Measurements from ENCODE around the gene TSPAN4. TPM values are rescaled to one million over a fixed set of nuclear protein-coding genes. Genes with fewer than 3 reads are reported as not detected.

Gene TSPAN4
- total and polyA plus RNA-seq, 10 of the 15 experiments (the other 5 are each of a cell fraction or from before 2014, with no cell fraction given) = 0.37 to 14.0 (median 8.5) TPM; not detected in 1

GRCh38 chr11:910589-911030 is 68.0 kb downstream of the TSPAN4 start, which contains the start of gene CHID1 (continued):
- TF ChIP-seq, protein P1, sequence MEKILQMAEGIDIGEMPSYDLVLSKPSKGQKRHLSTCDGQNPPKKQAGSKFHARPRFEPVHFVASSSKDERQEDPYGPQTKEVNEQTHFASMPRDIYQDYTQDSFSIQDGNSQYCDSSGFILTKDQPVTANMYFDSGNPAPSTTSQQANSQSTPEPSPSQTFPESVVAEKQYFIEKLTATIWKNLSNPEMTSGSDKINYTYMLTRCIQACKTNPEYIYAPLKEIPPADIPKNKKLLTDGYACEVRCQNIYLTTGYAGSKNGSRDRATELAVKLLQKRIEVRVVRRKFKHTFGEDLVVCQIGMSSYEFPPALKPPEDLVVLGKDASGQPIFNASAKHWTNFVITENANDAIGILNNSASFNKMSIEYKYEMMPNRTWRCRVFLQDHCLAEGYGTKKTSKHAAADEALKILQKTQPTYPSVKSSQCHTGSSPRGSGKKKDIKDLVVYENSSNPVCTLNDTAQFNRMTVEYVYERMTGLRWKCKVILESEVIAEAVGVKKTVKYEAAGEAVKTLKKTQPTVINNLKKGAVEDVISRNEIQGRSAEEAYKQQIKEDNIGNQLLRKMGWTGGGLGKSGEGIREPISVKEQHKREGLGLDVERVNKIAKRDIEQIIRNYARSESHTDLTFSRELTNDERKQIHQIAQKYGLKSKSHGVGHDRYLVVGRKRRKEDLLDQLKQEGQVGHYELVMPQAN (conservative IDR thresholded peaks at IDR 0.05) = peak; percentile 88
- TF ChIP-seq SKIL (IDR thresholded peaks at IDR 0.05; ENCODE audit: low read depth, poor library complexity, severe bottlenecking) (no peak), RUNX3 (IDR thresholded peaks at IDR 0.05; ENCODE audit: low read length) (peak; percentile 33), PML (IDR thresholded peaks at IDR 0.05; ENCODE audit: low read length) (no peak), POLR2AphosphoS2 (IDR thresholded peaks at IDR 0.05; ENCODE audit: low read depth, low read length) (peak; percentile 57; the same call in 1 of the 2 replicates), BHLHE40 (IDR thresholded peaks at IDR 0.05; ENCODE audit: borderline replicate concordance in 1 of 2, low read depth in 2 of 2, low read length in 1 of 2) (peak in 1 of 2 experiments; percentile 62; a peak in 1 of 4 replicates), POLR2A (IDR thresholded peaks at IDR 0.05; ENCODE audit: low read depth, low read length) (peak; percentile 80; the same call in 1 of the 2 replicates), ESRRA (IDR thresholded peaks at IDR 0.05; ENCODE audit: low read length) (no peak), E2F4 (IDR thresholded peaks at IDR 0.05; ENCODE audit: low read depth, low read length) (0 out of 2 replicates have a peak, but pooled peaks have one; percentile 3), IKZF2 (IDR thresholded peaks at IDR 0.05) (no peak), WRNIP1 (IDR thresholded peaks at IDR 0.05; ENCODE audit: borderline replicate concordance, low read depth, low read length) (no peak)
- TF ChIP-seq, protein P2, sequence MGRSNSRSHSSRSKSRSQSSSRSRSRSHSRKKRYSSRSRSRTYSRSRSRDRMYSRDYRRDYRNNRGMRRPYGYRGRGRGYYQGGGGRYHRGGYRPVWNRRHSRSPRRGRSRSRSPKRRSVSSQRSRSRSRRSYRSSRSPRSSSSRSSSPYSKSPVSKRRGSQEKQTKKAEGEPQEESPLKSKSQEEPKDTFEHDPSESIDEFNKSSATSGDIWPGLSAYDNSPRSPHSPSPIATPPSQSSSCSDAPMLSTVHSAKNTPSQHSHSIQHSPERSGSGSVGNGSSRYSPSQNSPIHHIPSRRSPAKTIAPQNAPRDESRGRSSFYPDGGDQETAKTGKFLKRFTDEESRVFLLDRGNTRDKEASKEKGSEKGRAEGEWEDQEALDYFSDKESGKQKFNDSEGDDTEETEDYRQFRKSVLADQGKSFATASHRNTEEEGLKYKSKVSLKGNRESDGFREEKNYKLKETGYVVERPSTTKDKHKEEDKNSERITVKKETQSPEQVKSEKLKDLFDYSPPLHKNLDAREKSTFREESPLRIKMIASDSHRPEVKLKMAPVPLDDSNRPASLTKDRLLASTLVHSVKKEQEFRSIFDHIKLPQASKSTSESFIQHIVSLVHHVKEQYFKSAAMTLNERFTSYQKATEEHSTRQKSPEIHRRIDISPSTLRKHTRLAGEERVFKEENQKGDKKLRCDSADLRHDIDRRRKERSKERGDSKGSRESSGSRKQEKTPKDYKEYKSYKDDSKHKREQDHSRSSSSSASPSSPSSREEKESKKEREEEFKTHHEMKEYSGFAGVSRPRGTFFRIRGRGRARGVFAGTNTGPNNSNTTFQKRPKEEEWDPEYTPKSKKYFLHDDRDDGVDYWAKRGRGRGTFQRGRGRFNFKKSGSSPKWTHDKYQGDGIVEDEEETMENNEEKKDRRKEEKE (IDR thresholded peaks at IDR 0.05) = no peak
- TF ChIP-seq, protein P3, sequence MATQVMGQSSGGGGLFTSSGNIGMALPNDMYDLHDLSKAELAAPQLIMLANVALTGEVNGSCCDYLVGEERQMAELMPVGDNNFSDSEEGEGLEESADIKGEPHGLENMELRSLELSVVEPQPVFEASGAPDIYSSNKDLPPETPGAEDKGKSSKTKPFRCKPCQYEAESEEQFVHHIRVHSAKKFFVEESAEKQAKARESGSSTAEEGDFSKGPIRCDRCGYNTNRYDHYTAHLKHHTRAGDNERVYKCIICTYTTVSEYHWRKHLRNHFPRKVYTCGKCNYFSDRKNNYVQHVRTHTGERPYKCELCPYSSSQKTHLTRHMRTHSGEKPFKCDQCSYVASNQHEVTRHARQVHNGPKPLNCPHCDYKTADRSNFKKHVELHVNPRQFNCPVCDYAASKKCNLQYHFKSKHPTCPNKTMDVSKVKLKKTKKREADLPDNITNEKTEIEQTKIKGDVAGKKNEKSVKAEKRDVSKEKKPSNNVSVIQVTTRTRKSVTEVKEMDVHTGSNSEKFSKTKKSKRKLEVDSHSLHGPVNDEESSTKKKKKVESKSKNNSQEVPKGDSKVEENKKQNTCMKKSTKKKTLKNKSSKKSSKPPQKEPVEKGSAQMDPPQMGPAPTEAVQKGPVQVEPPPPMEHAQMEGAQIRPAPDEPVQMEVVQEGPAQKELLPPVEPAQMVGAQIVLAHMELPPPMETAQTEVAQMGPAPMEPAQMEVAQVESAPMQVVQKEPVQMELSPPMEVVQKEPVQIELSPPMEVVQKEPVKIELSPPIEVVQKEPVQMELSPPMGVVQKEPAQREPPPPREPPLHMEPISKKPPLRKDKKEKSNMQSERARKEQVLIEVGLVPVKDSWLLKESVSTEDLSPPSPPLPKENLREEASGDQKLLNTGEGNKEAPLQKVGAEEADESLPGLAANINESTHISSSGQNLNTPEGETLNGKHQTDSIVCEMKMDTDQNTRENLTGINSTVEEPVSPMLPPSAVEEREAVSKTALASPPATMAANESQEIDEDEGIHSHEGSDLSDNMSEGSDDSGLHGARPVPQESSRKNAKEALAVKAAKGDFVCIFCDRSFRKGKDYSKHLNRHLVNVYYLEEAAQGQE (IDR thresholded peaks at IDR 0.05; ENCODE audit: low read depth, low read length) = no peak
- TF ChIP-seq, protein P4, sequence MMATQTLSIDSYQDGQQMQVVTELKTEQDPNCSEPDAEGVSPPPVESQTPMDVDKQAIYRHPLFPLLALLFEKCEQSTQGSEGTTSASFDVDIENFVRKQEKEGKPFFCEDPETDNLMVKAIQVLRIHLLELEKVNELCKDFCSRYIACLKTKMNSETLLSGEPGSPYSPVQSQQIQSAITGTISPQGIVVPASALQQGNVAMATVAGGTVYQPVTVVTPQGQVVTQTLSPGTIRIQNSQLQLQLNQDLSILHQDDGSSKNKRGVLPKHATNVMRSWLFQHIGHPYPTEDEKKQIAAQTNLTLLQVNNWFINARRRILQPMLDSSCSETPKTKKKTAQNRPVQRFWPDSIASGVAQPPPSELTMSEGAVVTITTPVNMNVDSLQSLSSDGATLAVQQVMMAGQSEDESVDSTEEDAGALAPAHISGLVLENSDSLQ (IDR thresholded peaks at IDR 0.05) = peak; percentile 24; the same call in 1 of the 2 replicates
